ENCODE data around the gene GDPD2. TPM values are rescaled to one million over a fixed set of nuclear protein-coding genes. Genes with fewer than 3 reads are reported as not detected.
A peak's percentile ranks its signal among the peaks of the same experiment; 100 is the strongest.

GDPD2 gene
- total and polyA plus RNA-seq, 2 donors (not counting 3 experiments of a cell fraction or from before 2014, with no cell fraction given): 0.08 to 0.29 TPM

DNA sequence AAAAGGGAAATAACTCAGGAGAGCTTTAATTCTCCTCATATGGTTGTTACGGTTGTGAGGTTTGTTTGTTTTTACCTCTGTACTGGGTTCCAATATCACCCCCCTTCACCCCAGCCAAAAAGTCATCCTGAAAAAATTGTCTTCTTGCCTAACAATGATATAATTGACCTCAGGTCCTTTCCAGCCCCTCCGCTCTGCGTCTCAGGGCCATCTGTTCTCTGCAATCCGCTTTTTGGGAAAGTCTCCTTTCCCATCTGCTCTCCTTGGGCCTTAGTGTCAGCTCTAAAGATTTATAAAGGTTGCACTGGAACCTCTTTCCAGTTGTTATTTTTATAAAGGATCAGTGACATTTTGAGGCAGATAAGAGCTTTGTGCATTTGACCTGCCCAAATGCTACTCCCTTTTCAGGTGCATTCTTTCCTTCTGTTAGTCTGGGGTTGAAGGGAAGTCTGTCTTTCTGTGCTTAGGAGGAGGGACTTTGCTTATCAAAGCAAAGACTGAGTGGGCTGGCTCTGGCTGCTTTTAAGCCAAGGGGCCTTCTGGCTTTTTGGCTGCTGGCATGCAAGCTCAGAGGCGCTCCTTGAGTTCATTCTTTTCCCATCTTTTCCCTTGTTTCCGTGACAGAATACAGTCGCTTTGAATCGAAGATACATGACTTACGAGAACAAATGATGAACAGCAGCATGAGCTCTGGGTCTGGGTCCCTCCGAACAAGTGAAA, 55.6 kb downstream of the GDPD2 start:
- no peaks in the 10 kb centered on the region for H3K79me2 ChIP-seq (ENCODE audit: control insufficient read depth, insufficient read depth, low read length)
- peak overlapping the region; percentile 47 for H3K27ac ChIP-seq (ENCODE audit: insufficient read depth, low read depth, low read length)
- dilution Hi-C loops (cut with MboI; ENCODE audit: extremely low pct_ligation_motif_present, low sequenced_read_pairs): no loop called here
- no peaks in the 10 kb centered on the region for H3K36me3 ChIP-seq (ENCODE audit: control insufficient read depth in 2 of 2, extremely low read depth in 1 of 2, insufficient read depth in 2 of 2, low read length in 2 of 2)
- H3K27me3 ChIP-seq (ENCODE audit: control insufficient read depth in 2 of 2, insufficient read depth in 2 of 2, low read length in 2 of 2): no peaks in the 10 kb centered on the region
- H3K4me2 ChIP-seq (ENCODE audit: insufficient read depth, low read length): no peak overlapping the region
- BruUV-seq (replicated peaks): no TSS peak
- POLR2A ChIA-PET: no interaction called here
- H3K9me1 ChIP-seq (replicated peaks; ENCODE audit: control insufficient read depth, extremely low read depth, insufficient read depth, low read length): no peaks in the 10 kb centered on the region
- no peak overlapping the region for H3K9ac ChIP-seq (replicated peaks; ENCODE audit: extremely low read depth, insufficient read depth, low read length)
- no peaks in the 10 kb centered on the region for H3K9me3 ChIP-seq (replicated peaks; ENCODE audit: control insufficient read depth, insufficient read depth, low read length)
- FAIRE-seq (peak; percentile 4), DNase-seq (ENCODE audit: low read depth, low spot score) (no peak)
- CTCF ChIA-PET: interaction anchor here (0.9 to 2.0 kb wide), 4 partner anchors 15 to 186 kb away, joined by 3 to 7 read pairs (median 4); no protein-coding TSS in a partner anchor
- H3K4me1 ChIP-seq (ENCODE audit: control insufficient read depth, extremely low read depth, insufficient read depth, low read length): peaks cover 40% of the 10 kb centered on the region
- H4K20me1 ChIP-seq (replicated peaks; ENCODE audit: control insufficient read depth, extremely low read depth, insufficient read depth, low read length): no peaks in the 10 kb centered on the region
- TF ChIP-seq EZH2 (IDR thresholded peaks at IDR 0.05; ENCODE audit: borderline replicate concordance, low read depth, low read length, severe bottlenecking) (no peak), GATA2 (IDR thresholded peaks at IDR 0.05; ENCODE audit: insufficient read depth, insufficient read length, low read depth, low read length) (no peak), FOS (IDR thresholded peaks at IDR 0.05; ENCODE audit: borderline replicate concordance, insufficient read depth, low read length) (no peak), JUN (IDR thresholded peaks at IDR 0.05; ENCODE audit: borderline replicate concordance, insufficient read depth, insufficient read length, low read depth) (no peak), MYC (IDR thresholded peaks at IDR 0.05; ENCODE audit: low read depth, low read length) (no peak), POLR2A (IDR thresholded peaks at IDR 0.05; ENCODE audit: low read depth, low read length) (no peak)
- TF ChIP-seq, protein P1, sequence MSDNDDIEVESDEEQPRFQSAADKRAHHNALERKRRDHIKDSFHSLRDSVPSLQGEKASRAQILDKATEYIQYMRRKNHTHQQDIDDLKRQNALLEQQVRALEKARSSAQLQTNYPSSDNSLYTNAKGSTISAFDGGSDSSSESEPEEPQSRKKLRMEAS (IDR thresholded peaks at IDR 0.05; ENCODE audit: insufficient read depth, insufficient read length): no peak
- TF ChIP-seq, protein P2, sequence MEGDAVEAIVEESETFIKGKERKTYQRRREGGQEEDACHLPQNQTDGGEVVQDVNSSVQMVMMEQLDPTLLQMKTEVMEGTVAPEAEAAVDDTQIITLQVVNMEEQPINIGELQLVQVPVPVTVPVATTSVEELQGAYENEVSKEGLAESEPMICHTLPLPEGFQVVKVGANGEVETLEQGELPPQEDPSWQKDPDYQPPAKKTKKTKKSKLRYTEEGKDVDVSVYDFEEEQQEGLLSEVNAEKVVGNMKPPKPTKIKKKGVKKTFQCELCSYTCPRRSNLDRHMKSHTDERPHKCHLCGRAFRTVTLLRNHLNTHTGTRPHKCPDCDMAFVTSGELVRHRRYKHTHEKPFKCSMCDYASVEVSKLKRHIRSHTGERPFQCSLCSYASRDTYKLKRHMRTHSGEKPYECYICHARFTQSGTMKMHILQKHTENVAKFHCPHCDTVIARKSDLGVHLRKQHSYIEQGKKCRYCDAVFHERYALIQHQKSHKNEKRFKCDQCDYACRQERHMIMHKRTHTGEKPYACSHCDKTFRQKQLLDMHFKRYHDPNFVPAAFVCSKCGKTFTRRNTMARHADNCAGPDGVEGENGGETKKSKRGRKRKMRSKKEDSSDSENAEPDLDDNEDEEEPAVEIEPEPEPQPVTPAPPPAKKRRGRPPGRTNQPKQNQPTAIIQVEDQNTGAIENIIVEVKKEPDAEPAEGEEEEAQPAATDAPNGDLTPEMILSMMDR (IDR thresholded peaks at IDR 0.05; ENCODE audit: extremely low read depth in 1 of 2, insufficient read depth in 1 of 2, low read depth in 1 of 2, low read length in 2 of 2): no peak
- intact Hi-C loops (cut with micrococcal nuclease): no loop called here
- H3K4me3 ChIP-seq (replicated peaks in 1 of 3; ENCODE audit: insufficient read depth in 1 of 3, low read depth in 1 of 3, low read length in 3 of 3): no peak overlapping the region
- peak overlapping the region; percentile 27 for H2AFZ ChIP-seq (ENCODE audit: low read depth, low read length)
